Fibroblast of peridontal ligament (primary cell): ENCODE measurements around the gene SPAG9.

Experiments used
- DNase-seq: peaks from one replicate; pipeline ENCODE4 v3.0.0-alpha.2; 2010; ENCODE audit errors: extremely low read depth

SPAG9 gene, protein sequence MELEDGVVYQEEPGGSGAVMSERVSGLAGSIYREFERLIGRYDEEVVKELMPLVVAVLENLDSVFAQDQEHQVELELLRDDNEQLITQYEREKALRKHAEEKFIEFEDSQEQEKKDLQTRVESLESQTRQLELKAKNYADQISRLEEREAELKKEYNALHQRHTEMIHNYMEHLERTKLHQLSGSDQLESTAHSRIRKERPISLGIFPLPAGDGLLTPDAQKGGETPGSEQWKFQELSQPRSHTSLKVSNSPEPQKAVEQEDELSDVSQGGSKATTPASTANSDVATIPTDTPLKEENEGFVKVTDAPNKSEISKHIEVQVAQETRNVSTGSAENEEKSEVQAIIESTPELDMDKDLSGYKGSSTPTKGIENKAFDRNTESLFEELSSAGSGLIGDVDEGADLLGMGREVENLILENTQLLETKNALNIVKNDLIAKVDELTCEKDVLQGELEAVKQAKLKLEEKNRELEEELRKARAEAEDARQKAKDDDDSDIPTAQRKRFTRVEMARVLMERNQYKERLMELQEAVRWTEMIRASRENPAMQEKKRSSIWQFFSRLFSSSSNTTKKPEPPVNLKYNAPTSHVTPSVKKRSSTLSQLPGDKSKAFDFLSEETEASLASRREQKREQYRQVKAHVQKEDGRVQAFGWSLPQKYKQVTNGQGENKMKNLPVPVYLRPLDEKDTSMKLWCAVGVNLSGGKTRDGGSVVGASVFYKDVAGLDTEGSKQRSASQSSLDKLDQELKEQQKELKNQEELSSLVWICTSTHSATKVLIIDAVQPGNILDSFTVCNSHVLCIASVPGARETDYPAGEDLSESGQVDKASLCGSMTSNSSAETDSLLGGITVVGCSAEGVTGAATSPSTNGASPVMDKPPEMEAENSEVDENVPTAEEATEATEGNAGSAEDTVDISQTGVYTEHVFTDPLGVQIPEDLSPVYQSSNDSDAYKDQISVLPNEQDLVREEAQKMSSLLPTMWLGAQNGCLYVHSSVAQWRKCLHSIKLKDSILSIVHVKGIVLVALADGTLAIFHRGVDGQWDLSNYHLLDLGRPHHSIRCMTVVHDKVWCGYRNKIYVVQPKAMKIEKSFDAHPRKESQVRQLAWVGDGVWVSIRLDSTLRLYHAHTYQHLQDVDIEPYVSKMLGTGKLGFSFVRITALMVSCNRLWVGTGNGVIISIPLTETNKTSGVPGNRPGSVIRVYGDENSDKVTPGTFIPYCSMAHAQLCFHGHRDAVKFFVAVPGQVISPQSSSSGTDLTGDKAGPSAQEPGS (N-terminal part only)

DNA sequence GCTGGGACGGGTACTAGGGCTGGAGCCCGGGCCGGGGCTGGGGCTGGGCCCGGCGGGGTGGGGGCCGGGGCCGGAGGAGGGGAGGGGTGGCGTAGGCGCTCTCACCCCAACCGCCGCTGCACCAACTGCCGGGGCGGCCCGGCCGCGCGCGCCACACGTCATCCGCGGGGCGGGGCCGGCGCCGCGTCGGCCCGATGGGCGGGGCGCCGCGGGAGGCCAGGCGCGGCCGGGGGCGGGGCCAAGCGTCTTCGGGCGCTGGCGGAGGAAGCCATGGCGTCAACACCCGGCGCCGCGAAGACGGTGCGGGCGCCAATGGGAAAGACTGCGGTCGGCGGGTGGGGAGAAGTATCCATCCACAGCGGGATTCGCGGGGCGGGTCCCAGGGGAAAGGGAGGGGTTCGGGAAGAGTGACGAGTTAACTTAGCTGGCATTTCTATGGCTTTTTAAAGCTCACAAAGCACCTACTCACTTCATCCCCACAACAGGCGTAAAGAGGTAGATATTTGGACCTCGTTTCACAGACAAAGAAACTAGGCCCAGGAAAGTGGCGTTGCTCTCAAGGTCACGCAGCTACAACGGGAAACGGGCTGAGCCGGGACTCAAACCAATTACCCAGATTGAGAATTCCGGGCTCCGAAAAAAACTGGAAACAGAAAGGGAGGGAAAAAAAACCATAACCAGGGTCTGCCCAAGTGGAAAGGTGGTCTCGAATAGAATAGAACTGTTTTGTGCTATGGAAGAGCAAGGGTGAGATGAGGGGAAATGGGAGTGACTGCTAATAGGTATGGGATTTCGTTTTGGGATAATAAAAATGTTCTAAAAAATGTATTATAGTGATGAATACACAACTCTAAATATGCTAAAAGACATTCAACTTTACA, at the start of gene SPAG9:
SPAG9 (minus strand) TSS at position 130 of the 881 bp plus-strand sequence. CDS start 212 bp downstream, outside the sequence.
- peak; percentile 95 for DNase-seq

DNA sequence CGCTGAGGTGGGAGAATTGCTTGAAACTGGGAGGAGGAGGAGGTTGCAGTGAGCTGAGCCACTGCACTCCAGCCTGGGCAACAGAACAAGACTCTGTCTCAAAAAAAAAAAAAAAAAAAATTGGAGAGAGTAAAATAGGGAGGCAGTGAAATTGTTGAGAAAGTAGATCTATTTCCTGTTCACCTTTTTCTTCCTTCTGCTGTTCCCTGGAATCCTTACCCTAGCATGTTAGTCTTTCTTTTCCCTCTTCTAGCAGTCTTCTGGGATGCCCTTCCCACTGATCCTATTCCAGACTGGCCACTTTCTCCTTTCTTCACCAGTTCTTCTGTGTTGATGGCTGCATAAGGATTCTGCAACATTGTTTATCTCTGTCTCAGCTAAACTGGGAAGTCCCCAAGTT, 48.7 kb upstream of the SPAG9 start:
- no peak for DNase-seq

DNA sequence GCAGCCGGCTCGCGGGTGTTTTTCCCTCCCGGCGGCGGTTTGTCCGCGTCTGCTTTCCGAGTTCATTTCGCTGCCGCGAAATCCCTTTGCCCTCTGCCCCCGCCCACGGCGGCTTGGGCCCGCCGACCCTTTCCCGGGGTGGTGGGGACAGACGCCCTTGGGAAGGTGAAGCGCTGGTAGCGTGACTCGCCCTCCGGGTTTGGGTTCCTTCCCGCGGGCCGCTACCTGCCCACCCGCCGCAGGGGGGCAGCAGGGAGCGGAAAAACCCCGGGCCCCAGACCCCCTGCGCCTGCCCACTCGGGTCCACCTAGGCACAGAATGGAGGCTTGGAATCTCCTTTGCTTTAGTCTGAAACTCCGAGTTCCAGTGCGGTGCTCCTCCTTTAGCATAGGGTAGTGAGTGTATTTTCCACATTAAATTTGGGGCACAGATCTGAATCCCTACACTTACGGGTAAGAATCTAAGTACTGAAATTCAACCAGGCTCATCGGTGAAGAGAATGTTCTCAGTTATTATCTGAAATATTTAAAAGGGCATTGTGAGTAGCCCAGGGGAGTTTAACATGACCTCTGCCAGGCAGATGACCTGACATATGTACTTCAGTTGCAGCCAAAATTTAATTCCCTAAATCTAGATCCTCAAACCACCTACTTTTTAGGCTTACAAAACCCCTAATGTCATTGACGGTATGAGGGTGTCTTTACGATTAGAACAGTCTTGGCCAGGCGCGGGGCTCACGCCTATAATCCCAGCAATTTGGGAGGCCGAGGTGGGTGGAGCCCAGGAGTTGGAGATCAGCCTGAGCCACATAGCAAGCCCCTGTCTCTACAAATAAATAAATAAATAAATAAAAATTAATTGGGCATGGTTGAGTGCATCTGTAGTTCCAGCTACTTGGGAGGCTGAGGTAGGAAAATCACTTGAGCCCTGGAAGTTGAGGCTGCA, 46.6 kb upstream of the SPAG9 start:
- DNase-seq: no peak

DNA sequence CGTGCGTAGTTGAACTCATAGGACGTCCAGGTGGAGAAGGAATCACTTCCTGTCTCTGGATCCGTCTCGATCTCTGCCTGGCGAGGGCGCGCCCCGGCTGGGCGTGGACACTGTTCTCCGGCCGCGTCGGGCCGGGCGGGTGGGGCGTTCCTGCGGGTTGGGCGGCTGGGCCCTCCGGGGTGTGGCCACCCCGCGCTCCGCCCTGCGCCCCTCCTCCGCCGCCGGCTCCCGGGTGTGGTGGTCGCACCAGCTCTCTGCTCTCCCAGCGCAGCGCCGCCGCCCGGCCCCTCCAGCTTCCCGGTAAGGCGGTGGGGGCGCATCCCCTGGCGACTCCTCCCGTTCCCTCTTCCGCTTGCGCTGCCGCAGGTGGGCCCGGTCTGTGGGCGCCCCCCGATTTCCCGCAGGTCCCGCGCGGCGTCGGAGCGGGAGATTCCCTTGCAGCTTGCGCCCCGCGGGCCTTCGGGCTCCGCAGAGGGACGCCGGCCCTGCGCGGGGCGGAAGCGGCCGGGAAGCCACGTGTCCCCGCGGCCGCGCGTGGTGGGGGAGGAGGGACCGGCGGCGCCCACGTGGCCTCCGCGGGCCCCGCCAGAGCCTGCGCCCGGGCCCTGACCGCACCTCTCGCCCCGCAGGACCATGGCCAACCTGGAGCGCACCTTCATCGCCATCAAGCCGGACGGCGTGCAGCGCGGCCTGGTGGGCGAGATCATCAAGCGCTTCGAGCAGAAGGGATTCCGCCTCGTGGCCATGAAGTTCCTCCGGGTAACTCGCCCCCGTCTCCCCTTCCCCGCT, 45.7 kb upstream of the SPAG9 start, which contains the start of gene NME2:
NME2 (plus strand) TSS at position 214 of the 789 bp plus-strand sequence; CDS start at position 634, 420 bp downstream.
- DNase-seq: peak; percentile 68

DNA sequence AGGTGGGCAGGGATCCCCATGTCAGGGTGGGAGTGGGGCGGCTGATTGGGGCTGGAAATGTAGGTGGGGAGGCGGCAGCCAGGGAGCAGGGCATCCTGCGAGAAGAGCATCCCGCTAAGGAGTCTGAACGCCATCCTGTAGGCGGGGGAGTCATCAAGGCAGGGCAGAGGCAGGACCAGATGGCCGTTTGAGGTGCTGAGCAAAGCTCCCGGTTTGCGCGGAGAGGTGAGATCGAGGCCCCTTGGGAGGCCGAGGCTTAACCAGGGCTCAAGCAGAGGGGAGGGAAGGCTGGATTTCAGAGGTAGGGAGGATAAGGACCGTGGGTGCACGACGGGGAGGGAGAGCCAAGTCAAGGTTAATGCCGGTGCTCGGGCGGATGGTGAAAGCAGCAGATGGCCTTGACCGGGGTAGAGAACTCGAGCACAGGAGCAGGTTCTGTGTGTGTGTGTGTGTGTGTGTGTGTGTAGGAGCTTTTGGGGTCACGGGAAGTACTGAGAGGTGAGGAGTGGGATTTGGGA, 45.1 kb upstream of the SPAG9 start:
- DNase-seq: no peak

DNA sequence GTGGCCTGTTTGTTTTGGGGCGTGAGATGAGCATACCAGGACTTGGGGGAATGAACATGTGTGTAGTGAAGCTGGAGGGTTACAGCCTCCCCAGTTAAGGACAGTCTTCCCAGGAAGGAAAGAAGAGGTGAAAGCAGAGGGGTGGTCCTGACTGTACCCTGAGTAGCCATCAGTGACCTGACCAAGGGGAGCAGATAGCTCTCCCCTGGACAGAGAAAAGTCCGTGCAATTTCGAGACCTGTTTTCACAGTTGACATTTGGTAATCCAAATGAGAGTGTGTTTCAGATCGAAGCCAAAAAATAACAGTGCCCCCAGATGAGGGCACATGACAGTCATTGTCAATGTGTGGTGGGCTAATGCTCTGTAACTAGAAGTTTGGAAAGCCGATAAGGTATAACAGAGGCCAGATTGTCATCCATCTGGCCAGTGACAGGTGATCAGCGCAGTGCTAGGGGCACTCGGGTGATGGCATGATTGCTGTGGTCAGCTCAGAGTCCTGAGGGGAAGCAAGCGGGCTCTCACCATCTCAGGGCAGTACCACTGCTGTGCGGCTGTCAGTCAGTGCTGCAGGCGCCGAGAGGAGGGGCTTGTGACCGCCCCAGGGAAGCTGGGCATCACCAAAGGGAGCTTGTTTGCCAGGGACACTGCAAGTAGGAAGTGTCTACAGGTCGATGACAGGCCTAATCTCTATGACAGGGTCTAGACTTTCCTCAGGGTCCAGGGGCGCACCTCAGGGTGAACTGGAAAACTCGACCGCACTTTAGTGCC, 44.4 kb upstream of the SPAG9 start:
- DNase-seq: no peak

DNA sequence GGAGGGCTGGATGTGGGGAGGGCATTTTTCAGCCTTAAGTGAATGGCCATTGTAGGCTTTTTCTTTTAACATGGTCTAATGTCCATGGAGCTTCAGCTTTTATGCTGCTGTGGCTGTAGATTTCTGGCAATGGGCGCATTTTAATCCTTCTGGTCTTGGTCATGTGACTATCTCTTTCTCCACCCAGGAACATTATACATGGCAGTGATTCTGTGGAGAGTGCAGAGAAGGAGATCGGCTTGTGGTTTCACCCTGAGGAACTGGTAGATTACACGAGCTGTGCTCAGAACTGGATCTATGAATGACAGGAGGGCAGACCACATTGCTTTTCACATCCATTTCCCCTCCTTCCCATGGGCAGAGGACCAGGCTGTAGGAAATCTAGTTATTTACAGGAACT, 40.9 kb upstream of the SPAG9 start:
- DNase-seq: no peak

DNA sequence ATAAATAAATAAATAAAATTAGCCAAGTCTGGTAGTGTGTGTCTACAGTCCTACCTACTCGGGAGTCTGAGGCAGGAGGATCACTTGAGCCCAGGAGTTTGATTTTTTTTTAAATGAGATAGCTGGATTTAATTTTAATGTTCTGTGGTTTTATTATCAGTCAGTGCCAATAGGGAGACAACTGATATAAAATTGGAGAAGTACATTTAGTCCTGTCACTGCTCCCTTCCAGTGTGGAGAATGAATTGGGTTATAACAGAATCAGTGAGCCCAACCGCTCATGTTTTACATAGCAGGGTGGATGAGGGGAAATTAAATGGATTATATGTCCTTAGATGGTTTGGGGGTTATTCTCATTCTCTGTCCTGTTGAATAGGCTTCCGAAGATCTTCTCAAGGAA, 38.9 kb upstream of the SPAG9 start:
- no peak for DNase-seq

DNA sequence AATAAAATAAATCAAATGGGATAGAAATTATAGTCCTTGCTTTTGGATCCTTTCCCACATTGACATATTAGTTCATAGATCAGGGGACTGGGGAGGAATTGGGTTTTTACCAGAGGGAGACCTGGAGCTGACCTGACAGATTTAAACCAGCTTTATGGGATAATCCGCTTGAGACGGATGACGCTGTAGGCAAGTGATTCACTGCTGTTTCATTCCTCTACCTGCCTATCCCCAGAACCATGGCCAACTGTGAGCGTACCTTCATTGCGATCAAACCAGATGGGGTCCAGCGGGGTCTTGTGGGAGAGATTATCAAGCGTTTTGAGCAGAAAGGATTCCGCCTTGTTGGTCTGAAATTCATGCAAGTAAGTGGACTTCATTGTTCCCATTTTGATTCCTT, 34.7 kb upstream of the SPAG9 start:
- DNase-seq: no peak

DNA sequence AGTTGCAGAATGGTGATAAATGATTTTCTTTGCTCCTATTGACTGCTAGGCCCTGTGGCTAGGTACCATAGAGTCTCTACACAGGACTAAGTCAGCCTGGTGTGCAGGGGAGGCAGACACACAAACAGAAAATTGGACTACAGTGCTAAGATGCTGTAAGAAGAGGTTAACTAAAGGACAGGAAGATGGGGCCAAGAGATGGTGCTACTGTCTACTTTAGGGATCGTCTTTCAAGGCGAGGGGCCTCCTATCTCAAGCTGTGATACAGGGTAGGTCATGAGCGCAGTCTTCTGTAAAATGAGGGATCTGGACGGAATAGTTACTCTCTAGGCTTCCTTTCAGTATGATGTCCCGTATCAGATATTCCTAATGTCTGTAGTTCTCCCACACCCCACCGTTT, 33.5 kb upstream of the SPAG9 start:
- DNase-seq: peak; percentile 14

DNA sequence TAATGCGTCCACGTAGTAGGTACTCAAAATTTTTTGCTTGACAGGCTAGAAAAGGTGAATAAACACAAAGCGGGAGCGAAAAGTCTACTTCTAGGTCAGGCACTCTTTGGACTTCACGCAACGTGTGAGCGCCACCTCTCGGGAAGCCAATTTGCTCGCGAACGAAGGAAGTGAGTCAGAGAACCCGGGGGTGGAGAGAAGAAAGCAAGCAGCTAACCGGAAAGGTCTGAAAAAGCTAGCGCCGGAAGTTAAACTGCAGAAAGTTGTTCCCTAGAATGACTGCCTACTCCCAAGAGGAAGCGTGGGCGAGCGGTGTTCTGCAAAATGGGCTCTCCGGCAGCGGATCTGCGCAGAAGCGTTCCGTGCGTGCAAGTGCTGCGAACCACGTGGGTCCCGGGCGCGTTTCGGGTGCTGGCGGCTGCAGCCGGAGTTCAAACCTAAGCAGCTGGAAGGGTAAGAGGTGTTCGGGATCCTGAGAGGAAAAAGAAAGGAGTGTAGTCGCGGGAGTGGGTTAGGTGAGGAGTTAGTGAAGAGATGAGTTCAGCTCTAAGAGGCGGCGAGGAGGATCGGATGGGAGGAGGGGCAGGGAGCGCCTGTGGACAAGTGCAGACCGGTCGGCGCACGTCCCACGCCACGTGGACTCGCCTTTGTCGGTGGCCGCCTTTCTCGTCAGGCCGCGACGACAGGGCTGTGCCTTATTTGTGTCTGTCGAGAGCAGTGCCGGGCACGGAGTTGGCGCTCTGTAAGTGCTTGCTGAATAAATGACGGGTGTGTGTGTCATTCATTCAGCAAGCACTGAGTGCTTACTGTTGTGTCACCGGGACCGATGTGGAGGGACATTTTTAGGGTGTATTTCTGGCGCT, 32.8 kb upstream of the SPAG9 start, which contains the start of gene NME1:
NME1 (plus strand) TSS at position 350 of the 863 bp plus-strand sequence. CDS start 2,096 bp downstream, outside the sequence.
- peak; percentile 100 for DNase-seq

DNA sequence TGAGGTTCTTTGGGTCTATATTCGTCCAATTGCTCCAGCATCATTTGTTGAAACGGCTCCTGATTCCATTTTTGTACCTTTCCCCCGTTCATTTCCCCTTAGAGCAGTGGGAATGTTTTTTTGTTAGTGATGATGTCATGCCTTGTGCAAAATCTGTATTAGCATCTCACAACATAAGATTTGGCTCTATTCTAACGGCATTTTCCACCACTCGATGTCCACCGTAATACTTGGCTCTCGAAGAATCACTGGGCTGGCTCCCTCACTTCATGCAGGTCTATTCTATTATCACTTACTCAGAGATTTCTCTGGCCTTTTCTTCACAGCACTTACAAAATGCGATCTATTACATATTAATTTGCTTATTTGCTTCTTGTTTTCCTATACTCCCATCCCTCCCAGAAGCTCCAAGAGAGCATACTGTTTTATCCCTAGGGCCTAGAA, 32.1 kb upstream of the SPAG9 start:
- peak; percentile 52 for DNase-seq

DNA sequence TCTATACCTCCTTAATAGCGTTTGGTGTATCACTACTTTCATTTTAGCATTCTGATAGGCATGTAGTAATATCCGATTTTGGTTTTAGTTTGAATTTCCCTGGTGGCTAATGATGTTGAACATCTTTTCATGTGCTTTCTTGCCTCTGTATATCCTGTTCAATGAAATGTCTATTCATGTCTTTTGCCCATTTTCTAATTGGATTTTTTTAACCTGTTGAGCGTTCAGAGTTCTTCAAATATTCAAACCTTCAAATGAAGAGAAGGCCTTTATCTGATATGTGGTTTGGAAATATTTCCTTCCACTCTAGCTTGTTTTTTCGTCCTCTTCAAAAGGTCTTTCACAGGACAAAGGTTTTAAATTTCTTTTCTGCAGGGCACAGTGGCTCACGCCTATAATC, 30.3 kb upstream of the SPAG9 start:
- DNase-seq: no peak

DNA sequence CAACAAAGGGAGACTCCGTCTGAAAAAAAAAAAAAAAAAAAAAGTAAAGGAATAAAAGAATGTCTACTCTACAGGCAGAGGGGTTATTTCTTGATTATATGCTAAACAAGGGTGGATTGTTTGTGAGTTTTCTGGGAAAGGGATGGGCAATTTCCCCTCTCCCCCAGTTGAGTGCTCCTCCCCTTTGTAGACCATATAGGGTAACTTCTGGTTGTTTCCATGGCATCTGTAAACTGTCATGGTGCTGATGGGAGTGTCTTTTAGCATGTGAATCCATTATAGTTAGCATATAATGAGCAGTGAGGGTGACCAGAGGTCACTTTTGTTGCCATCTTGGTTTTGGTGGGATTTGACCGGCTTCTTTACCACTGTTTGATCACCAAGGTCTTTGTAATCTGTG, 28.5 kb upstream of the SPAG9 start:
- no peak for DNase-seq

DNA sequence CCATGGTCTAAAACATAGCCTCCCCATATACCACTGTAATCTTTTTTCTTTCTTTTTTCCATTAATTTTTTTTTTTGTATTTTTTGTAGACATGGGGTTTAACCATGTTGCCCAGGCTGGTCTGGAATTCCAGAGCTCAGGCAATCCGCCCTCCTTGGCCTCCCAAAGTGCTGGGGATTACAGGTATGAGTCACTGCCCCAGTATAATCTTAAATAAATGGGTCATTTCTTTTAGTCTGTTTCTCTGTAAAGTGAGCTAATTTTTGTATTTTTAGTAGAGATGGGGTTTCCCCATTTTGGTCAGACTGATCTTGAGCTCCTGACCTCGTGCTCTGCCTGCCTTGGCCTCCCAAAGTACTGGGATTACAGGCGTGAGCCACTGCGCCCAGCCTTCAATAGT, 27.0 kb upstream of the SPAG9 start:
- peak; percentile 38 for DNase-seq

DNA sequence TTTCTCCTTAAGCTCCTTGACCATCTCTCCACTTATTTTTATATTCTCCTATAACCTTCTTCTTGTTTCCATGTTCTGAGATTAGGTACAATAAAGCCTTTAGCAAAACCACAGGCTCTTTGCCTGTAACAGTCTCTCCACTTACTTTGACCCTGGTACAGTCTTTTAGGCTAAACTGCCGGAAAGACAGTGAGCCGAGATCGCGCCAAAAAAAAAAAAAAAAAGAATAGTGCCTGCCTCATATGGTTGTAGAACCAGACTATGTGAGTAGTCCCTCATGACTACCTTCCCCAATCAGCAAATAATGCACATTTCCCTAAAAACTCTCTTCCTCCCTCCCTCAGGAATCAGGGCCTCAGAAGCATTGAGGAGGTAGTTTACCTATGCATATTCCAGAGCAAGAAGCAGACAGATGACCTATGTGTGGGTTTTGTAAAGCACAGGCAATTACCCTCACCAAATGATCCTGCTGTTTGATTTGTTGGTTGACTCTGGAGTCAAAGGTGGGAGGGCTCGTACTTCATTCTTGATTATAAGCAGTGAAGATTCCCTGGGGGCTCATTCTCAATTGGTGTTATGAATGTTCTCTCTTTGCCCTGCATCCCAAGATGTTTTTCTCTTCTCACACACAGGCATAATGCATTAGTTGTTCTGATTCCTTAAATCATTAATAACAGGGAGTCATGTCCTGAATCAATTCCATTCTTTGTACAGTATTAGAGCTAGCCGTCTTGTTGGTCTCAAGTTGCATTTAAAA, 23.8 kb upstream of the SPAG9 start:
- no peak for DNase-seq
